Uterus (tissue), 2 donors: ENCODE data around the gene GADD45G.
A peak's percentile ranks its signal among the peaks of the same experiment; 100 is the strongest.

Experiments used
- POLR2A ChIP-seq, 2 donors: fragments of 450-650 bp; IDR thresholded peaks; one replicate each; pipeline ENCODE4 v1.6.1; 2016; ENCODE audit warnings: antibody characterized with exemption in 2 of 2, mild to moderate bottlenecking in 1 of 2, moderate library complexity in 1 of 2
- TF ChIP-seq, protein P1 (sequence below), 4 experiments: fragments of 200-600 bp in 2 of 4; fragments of 450-650 bp in 2 of 4; sonication (generic) in 2 of 4; IDR thresholded peaks; one replicate each; pipeline ENCODE4 v1.5.1; 2016 to 2019; ENCODE audit warnings: antibody characterized with exemption in 4 of 4, mild to moderate bottlenecking in 2 of 4, moderate library complexity in 1 of 4

DNA sequence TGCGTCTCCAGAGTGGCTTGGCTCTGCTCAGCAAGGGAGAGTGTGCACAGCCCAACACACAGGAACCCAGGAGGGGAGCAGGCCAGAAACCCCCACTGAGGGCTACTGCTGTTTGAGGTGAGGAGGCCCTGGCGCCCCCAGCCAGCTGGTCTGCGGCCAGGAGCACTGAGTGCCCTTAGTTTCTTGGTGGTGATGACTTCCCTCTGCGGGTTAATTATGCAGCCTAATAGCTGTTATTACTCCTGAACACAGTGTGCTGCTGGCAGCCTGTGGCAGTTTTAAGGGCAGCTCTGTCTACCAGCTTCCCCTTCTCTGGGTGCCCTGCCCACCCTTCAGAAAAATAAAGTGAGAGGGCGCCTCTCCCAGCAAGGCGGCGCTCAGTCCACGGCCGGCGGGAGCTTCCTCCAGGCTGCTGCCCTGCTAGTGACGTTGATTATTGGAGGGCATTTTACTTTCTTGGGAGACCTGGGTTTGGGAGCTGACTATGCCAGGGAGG lies 19.2 kb downstream of the GADD45G start:
- TF ChIP-seq, protein P1, sequence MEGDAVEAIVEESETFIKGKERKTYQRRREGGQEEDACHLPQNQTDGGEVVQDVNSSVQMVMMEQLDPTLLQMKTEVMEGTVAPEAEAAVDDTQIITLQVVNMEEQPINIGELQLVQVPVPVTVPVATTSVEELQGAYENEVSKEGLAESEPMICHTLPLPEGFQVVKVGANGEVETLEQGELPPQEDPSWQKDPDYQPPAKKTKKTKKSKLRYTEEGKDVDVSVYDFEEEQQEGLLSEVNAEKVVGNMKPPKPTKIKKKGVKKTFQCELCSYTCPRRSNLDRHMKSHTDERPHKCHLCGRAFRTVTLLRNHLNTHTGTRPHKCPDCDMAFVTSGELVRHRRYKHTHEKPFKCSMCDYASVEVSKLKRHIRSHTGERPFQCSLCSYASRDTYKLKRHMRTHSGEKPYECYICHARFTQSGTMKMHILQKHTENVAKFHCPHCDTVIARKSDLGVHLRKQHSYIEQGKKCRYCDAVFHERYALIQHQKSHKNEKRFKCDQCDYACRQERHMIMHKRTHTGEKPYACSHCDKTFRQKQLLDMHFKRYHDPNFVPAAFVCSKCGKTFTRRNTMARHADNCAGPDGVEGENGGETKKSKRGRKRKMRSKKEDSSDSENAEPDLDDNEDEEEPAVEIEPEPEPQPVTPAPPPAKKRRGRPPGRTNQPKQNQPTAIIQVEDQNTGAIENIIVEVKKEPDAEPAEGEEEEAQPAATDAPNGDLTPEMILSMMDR (IDR thresholded peaks at IDR 0.05) = peak in 1 of 4 experiments; percentile 6
- no peak for TF ChIP-seq POLR2A (IDR thresholded peaks at IDR 0.05)
